A549 (cell line): ENCODE results near the gene SCARF1.

Experiments
- E2F6 ChIP-seq: IDR thresholded peaks from 2 replicates; pipeline ENCODE4 v1.6.1; 2012; ENCODE audit warnings: low read depth, borderline replicate concordance
- FOSL2 ChIP-seq, 2 experiments: fragments of 450-650 bp in 1 of 2; fragments of >200 bp in 1 of 2; sonication (Bioruptor Twin) in 1 of 2; formaldehyde crosslinking; IDR thresholded peaks; 2 replicates each; pipeline versions ENCODE4 v1.5.0 to v1.6.1; 2016 to 2020; ENCODE audit warnings: mild to moderate bottlenecking in 1 of 2, moderate library complexity in 1 of 2
- TF ChIP-seq, protein P1 (sequence below): fragments of 250-450 bp; sonication (Bioruptor Pico); IDR thresholded peaks from 2 replicates; pipeline ENCODE4 v1.5.0; 2021; ENCODE audit warnings: mild to moderate bottlenecking, moderate library complexity, borderline replicate concordance

GRCh38 chr17:1690544-1691221 lies 45.2 kb upstream of the SCARF1 start:
- TF ChIP-seq FOSL2 (IDR thresholded peaks at IDR 0.05) (no peak), FOSL2 (CRISPR knock-in tag; IDR thresholded peaks at IDR 0.05) (no peak), E2F6 (no peak)
- TF ChIP-seq, protein P1, sequence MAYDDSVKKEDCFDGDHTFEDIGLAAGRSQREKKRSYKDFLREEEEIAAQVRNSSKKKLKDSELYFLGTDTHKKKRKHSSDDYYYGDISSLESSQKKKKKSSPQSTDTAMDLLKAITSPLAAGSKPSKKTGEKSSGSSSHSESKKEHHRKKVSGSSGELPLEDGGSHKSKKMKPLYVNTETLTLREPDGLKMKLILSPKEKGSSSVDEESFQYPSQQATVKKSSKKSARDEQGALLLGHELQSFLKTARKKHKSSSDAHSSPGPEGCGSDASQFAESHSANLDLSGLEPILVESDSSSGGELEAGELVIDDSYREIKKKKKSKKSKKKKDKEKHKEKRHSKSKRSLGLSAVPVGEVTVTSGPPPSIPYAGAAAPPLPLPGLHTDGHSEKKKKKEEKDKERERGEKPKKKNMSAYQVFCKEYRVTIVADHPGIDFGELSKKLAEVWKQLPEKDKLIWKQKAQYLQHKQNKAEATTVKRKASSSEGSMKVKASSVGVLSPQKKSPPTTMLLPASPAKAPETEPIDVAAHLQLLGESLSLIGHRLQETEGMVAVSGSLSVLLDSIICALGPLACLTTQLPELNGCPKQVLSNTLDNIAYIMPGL = no peak
